HG02571 (cell line): ENCODE data around the gene LHFPL5.

Experiments used
- ATAC-seq: cut with Tn5 transposase; IDR thresholded peaks from one replicate; pipeline ENCODE4 v1.9.1; 2021; ENCODE audit warnings: mild to moderate bottlenecking, moderate library complexity; ENCODE audit not compliant: unreplicated experiment

Gene LHFPL5

DNA sequence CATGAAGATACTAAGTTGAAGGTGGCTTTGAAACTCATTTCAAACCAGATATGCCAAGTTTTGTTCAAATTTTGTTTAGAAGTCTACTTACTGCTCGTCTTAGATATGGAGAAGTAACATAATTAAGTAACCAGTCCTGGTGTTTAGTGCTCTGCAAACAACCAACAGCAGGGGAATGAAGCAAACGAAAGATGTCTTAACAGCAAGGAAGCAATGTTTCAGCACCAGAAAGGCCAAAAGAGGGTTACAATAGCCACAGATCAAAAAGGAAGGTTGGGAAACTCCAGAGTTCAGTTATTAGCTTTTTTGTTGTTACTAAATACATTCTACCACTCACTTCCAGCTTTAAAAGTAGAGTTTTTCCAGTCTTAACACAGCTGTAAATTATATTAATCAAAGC is 45.1 kb downstream of the LHFPL5 start:
- no peak for ATAC-seq

DNA sequence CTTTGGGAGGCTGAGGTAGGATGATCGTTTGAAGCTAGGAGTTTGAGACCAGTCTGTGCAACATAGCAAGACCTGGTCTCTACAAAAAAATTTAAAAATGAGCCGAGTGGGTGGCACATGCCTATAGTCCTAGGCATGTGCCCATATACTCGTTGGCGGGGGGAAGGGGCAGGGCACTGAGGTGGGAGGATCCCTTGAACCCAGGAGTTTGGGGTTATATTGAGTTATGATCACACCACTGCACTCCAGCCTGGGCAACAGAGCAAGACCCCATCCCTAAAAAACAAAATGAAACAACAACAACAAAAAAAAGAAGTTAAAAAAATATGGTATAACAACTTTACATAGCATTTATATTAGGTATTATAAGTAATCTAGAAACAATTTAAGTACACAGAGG is 47.8 kb downstream of the LHFPL5 start:
- ATAC-seq, result no peak

DNA sequence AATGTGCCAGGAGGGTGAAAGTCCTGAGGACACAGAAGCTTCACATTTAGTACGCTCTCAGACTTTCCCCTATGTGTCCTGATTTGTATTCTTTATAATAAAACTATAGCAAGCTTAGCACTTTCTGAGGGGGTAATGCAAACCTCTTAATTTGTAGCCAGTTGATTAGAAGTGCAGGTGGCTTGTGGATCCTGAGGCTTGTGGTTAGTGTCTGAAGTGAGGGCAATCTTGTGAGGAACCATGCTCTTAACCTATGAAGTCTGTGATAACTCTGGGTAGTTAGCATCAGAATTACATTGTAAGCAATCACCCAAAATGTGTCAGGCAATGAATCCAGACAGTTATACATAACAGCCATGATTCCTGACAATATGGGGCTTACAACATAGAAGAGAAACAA is 51.1 kb downstream of the LHFPL5 start:
- no peak for ATAC-seq

DNA sequence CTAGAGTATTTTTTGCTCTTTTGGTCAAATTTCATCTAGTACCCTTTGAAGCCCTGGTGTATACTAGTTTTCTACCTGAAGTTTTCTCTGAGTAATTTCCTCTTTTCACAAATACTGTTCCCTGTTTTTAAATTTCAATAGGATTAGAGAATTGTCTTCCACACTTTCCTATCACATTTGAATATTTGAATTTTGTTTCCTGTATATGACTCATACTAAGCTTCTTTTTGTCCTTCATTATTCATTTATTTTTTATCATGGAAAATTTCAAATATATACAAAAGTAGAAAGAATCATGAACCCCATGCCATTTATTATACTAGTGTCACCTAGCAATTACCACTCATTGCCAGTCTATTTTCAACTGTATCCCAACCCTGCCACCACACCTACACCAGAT is 52.7 kb downstream of the LHFPL5 start:
- ATAC-seq, result no peak

DNA sequence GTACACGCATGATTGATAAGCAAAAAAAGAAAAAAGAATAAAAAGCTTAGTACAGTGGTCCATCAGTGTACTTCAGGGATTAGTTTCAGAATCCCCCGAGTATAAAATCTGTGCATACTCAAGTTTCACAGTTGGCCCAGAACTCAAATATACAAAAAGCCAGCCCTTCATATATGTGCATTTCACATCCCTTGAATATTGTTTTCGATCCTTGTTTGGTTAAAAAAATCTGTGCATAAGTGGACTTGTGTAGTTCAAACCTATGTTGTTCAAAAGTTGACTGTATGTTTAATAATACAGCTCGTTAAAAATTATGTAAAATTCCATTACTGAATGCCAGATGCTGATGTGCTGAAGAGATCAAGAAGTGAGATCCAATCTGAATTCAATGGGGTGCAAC is 54.2 kb downstream of the LHFPL5 start:
- ATAC-seq, result no peak
